Pulmonary artery endothelial cell (primary cell): ENCODE measurements around the gene VPS35L. TPM values are rescaled to one million over a fixed set of nuclear protein-coding genes. Genes with fewer than 3 reads are reported as not detected.
"Not testable (repeated sequence)": the region's sequence is repeated elsewhere in the genome, so short reads cannot be mapped to it uniquely, and the experiment has no call there.

ENCODE experiments used
- DNase-seq: peaks from one replicate; pipeline ENCODE4 v3.0.0-alpha.2; 2011; ENCODE audit warnings: low read depth, low spot score
- total RNA-seq: library from RNA; depleted of rRNA; stranded (reverse); fragments of >200 nt; gene quantifications from 2 replicates; pipeline ENCODE4 v1.2.3, GENCODE V29; 2014

VPS35L gene
- total RNA-seq, 1 donor from 2014 or later = 30.5 TPM

DNA sequence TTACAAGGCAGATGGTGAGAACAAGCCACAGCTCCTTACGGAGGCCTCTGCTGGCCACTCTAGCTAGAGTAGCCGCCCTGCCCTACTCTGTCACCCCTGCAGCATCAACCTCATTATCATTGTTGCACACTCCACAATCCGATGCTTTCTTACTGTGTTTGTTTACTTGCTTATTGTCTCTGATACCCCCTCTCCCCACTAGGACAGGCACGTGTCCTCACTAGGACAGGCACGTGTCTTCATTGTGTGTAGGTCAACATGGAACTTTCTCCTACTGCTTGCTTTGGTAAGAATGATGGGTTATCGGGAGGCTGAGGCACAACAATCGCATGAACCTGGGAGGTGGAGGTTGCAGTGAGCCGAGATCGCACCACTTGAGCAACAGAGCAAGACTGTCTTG, 98.6 kb downstream of the VPS35L start:
- DNase-seq = no peak

- DNase-seq = no peak
Measured at GRCh38 chr16:19655242-19655777, 99.8 kb downstream of the VPS35L start.

- no peak for DNase-seq
Measured at GRCh38 chr16:19657831-19658230, 102.3 kb downstream of the VPS35L start.

DNA sequence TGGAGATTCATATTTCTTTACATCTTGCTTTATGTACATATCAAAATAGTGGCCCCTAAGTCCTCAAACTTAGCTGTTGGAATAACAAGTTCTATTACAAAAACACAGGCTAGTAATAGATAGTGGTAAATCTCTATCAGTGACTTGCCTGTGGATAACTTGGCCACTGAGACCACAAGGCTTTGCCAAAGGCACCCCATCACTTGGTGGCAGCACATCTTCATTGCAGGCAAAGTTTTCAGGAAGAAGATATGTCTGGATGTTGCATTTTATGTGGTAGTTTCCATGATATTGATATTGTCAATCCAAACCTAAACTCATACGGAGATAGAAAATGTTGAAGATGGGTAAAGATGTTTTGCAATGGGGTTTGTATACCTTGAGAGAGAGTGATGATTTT, 104.1 kb downstream of the VPS35L start:
- DNase-seq = no peak

DNA sequence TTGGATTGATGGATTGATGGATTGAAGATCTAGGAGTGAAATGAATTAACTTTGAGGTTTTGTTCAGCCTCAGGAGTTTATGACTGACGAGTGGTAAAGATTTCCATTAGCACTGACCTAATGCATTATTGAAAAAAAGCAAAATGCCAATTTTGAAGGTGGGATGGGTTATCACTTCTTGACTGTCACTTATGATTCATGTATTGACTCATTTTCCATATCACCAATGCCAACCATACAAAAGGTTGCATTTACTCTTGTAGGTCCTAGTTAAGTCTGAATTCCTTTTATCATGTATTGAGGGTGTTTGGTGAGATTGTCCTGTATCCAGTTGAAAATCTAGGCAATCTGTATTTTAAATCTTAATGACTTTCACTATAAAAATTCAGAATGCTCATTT, 104.9 kb downstream of the VPS35L start:
- DNase-seq = no peak

DNA sequence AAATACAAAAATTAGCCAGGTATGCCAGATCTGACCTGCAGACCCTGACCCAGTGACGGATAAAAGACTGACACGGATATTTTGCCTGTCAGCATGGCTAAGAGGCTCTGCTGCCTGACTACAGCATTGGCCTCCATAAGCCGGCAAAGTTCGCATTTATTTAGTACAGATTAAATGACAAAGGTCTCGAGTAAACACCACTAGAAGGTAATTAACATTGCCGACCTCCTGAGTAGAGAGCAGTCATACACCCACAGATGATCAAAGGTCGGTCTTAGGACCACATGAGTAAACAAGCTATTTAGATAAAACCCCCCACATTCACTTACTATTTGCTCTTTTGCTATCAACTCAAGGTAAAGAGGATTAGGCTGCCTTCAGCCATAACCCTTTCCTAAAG, 106.8 kb downstream of the VPS35L start:
- no peak for DNase-seq

DNA sequence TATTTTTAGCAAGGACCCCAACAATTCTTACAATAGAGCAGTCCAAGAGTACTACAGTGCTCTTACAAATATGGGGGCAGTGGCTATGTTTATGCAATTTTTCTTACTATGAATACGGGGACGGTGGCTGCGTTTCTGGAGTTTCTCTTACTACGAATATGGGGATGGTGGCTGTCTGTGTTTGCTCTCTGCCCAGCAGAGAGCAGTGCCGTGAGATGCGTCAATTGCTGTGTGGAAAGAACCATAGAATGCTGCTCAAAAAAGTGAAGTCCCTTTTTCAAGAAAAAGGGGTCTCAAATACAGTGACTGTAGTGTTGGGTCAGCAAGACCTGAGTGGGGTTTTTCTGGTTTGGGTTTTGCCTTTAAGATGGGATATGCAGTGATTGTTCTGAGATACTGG, 108.7 kb downstream of the VPS35L start:
- DNase-seq = no peak

- not testable (repeated sequence) for DNase-seq
Measured at GRCh38 chr16:19665313-19665712, 109.8 kb downstream of the VPS35L start.

- no peak for DNase-seq
Measured at GRCh38 chr16:19666477-19666876, 111.0 kb downstream of the VPS35L start.

GRCh38 chr16:19672378-19672777, 116.9 kb downstream of the VPS35L start:
- no peak for DNase-seq

DNA sequence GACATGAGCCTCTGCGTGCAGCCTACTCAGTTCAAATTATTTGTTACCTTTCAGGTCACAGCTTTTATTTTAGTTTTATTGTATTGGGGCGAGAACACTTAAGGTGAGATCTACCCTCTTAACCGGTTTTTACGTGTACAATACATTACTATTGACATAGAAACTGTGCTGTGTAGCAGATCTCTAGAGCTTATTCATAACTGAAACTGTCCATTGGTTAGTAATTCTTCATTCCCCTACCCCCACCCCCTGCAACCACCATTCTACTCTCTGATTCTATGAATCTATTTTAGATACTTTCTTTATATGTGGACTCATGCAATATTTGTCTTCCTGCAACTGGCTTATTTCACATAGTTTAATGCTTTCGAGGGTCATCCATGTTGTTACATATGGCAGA, 119.0 kb downstream of the VPS35L start:
- DNase-seq = no peak

DNA sequence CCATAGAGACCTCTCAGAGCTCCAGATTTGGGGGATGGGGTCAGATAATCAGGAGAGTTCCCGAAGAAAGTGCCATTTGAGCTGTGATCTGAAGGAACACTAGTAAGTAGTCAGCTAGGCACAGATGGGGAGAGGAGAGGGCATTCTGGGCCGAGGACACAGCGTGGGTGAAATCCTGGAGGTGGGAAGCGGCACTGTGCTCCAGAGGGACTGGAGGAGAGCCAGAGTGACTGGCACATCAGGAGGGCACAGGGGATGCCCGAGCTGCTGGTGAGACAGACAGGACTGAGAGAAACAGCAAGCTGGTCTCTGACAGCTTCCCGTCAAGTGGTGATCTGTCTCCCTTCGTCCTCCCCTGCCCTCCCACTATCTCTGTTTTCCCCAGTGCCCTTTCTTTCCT, 121.9 kb downstream of the VPS35L start:
- DNase-seq = no peak

DNA sequence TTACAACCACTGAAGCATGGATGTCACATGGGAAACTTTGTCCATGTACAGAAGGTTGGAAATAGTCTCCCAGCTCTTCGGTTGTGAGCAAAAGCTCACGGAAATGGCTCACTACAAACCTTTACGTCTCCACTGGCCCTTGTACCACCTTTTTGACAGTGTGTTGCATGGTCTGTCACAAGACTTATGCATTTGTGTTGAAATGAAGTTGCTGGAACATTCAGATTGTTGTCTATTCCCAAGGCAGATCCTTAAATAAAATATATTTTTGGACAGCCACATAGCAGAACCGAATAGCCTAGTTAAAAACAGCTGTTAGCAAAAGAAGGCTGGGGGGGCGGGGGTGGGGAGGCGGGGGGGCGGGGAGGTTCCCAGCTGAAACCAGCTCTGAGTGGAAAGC, 123.3 kb downstream of the VPS35L start:
- no peak for DNase-seq

- DNase-seq = not testable (repeated sequence)
Measured at GRCh38 chr16:19679281-19679680, 123.8 kb downstream of the VPS35L start.

GRCh38 chr16:19680881-19681340, 125.4 kb downstream of the VPS35L start:
- no peak for DNase-seq

DNA sequence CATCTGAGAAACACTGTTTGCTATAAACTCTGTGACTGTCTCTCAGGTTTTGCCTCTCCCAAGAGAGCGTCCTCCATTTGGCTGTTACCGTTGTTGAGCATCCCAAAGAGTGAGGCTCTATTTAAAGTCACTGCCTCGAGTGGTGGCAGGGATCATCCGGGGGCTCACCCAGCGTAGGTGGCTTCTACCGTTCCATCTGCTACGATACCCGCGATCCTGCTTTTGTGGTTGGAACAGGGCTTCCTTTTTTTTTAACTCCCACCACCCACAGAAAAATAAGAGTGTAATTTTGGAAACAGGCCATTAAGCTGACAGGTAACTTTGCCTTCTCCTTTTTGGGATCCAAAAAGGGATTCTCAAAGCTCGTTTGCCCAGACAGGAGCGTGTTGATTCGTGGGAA, 126.1 kb downstream of the VPS35L start:
- DNase-seq = no peak

DNA sequence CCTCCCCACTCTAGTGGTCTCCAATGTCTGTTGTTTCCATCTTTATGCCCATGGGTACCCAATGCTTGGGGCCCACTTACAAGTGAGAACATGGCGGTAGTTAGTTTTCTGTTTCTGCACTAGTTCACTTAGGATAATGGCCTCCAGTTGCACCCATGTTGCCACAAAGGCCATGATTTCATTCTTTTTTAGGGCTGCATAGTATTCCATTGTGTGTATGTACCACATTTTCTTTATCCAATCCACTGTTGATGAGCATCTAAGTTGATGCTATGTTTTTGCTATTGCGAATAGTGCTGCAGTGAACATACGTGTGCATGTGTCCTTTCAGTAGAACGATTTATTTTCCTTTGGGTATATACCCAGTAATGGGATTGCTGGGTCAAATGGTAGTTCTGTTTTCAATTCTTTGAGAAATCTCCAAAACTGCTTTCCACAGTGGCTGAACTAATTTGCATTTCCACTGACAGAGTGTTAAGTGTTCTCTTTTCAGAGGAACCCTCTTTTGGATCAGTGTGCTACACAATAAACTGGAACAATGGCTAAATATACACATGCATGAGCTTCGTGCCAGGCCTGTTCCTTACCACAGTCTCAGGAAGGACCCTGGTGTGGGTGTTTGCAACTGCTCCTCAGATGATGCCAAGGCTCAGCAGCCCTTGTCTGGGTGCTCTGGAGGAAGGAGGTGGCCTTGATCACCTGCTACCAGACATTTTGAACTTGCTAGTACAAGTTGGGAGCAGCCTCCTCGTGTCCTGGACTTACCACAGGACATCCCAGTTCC, 128.1 kb downstream of the VPS35L start:
- DNase-seq = no peak

- no peak for DNase-seq
Measured at GRCh38 chr16:19685176-19685575, 129.7 kb downstream of the VPS35L start.

- no peak for DNase-seq
Measured at GRCh38 chr16:19687279-19687678, 131.8 kb downstream of the VPS35L start.

- no peak for DNase-seq
Measured at GRCh38 chr16:19688396-19689024, 133.0 kb downstream of the VPS35L start.

DNA sequence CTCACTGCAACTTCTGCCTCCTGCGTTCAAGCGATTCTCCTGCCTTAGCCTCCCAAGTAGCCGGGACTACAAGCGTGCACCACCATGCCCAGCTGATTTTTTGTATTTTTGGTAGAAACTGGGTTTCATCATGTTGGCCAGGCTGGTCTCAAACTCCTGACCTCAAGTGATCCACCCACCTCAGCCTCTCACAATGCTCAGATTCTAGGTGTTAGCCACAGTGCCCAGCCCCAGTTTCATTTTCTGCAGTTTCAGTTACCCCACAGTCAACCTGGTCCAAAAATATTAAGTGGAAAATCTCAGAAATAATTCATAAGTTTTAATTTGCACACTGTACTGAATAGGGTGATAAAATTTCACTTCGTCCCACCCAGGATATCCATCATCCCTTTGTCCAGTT, 133.8 kb downstream of the VPS35L start:
- no peak for DNase-seq

DNA sequence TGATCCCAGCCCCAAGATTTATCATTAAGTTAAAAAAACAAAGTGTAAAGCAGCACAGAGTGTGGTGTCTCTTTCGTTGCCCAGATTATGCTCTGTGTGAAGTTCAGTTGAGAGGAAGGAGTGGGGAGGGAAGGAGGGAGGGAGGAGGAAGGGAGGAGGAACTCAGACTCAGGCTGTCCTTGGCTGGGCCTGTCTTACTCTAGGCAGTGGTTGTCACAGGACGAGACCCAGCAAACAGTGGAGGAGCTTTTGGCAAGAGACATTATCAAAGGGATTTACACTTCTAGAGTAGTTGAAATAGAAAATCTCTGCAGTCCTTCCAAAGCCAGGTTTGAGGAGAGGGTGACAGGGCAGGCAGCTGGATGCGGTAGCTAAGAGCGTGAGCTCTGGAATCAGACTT, 134.7 kb downstream of the VPS35L start:
- DNase-seq = no peak
